GM12878 (cell line): ENCODE measurements around the gene CARD11. TPM values are rescaled to one million over a fixed set of nuclear protein-coding genes. Genes with fewer than 3 reads are reported as not detected.

ENCODE experiments used
- ATAC-seq: fragments of 200-7000 bp; cut with Tn5 transposase; 3 replicates; pipeline ENCODE4 v1.9.1; 2020; ENCODE audit warnings: mild to moderate bottlenecking, moderate library complexity
- BruUV-seq: library from RNA; stranded (reverse); fragments of 400-500 nt; replicated peaks from 2 replicates; lab custom pipeline; 2021; lab: Mats Ljungman, UMichigan
- CTCF ChIA-PET: fragments of 300-600 bp; sonication (Branson Sonifier 250); formaldehyde crosslinking; extraction: SDS; loops from one replicate; lab custom pipeline; 2021; ENCODE audit warnings: inconsistent platforms; lab: Yijun Ruan, JAX
- POLR2A ChIA-PET: fragments of 350-600 bp; formaldehyde crosslinking; extraction: SDS; loops from one replicate; lab custom pipeline; 2021; ENCODE audit warnings: inconsistent platforms; lab: Charles Lee
- RAD21 ChIA-PET: fragments of 300-600 bp; sonication (Branson Sonifier 250); formaldehyde crosslinking; loops from one replicate; lab custom pipeline; 2023; ENCODE audit warnings: antibody characterized with exemption; ENCODE audit not compliant: unreplicated experiment; lab: Charles Lee
- SMC1A ChIA-PET: fragments of 300-600 bp; sonication (Branson Sonifier 250); formaldehyde crosslinking; loops from one replicate; lab custom pipeline; 2023; ENCODE audit not compliant: unreplicated experiment, uncharacterized antibody; lab: Charles Lee
- DNase-seq: peaks from one replicate; pipeline ENCODE4 v3.0.0-alpha.2; 2011; ENCODE audit warnings: low read depth, low spot score
- FAIRE-seq: peaks from 3 replicates; lab custom pipeline; 2011; peaks lifted over from hg19 to GRCh38; lab: Jason Lieb, UNC
- H2AFZ ChIP-seq: 2 replicates; pipeline ENCODE4 v1.6.0; 2011; ENCODE audit warnings: low read depth, low read length, control low read depth; ENCODE audit not compliant: control insufficient read depth
- H3K27ac ChIP-seq: 2 replicates; pipeline ENCODE4 v1.5.1; 2011; ENCODE audit warnings: control low read depth; ENCODE audit not compliant: control insufficient read depth, insufficient read depth
- H3K27me3 ChIP-seq, 2 experiments: replicated peaks in 1 of 2; 2 replicates each; pipeline versions ENCODE4 v1.6.0 to v1.6.1; 2011; ENCODE audit warnings: low read length in 1 of 2; ENCODE audit not compliant: control insufficient read depth in 2 of 2, insufficient read depth in 2 of 2
- H3K36me3 ChIP-seq, 2 experiments: 2 replicates each; pipeline ENCODE4 v1.5.1; 2011; ENCODE audit warnings: low read length in 1 of 2; ENCODE audit not compliant: control insufficient read depth in 2 of 2, insufficient read depth in 2 of 2
- H3K4me1 ChIP-seq: 2 replicates; pipeline ENCODE4 v1.6.1; 2011; ENCODE audit warnings: mild to moderate bottlenecking, low read length, moderate library complexity, mixed read lengths; ENCODE audit not compliant: control insufficient read depth, insufficient read depth
- H3K4me2 ChIP-seq: 2 replicates; pipeline ENCODE4 v1.6.0; 2011; ENCODE audit warnings: control low read depth; ENCODE audit not compliant: control insufficient read depth, insufficient read depth
- H3K4me3 ChIP-seq: fragments of 200-600 bp; sonication (generic); 2 replicates; pipeline ENCODE4 v1.5.1; 2016
- H3K79me2 ChIP-seq: 2 replicates; pipeline ENCODE4 v1.6.0; 2011; ENCODE audit warnings: low read length; ENCODE audit not compliant: control insufficient read depth, insufficient read depth
- H3K9ac ChIP-seq: 2 replicates; pipeline ENCODE4 v1.8.0; 2011; ENCODE audit warnings: low read length, control low read depth, mixed read lengths; ENCODE audit not compliant: control insufficient read depth, insufficient read depth
- H3K9me3 ChIP-seq: replicated peaks from 3 replicates; pipeline ENCODE4 v1.5.1; 2011; ENCODE audit warnings: mild to moderate bottlenecking, low read length; ENCODE audit not compliant: control insufficient read depth, insufficient read depth
- H4K20me1 ChIP-seq: 2 replicates; pipeline ENCODE4 v1.6.0; 2011; ENCODE audit not compliant: control insufficient read depth, insufficient read depth
- CHD2 ChIP-seq: IDR thresholded peaks from 2 replicates; pipeline ENCODE4 v1.6.1; 2011; ENCODE audit warnings: low read depth, low read length, improper control_type of control experiment, borderline replicate concordance
- CTCF ChIP-seq, 3 experiments: IDR thresholded peaks in 2 of 3; conservative IDR thresholded peaks in 1 of 3; 2 replicates each; pipeline ENCODE4 v1.5.1; 2011; ENCODE audit warnings: low read depth in 3 of 3, low read length in 3 of 3, mild to moderate bottlenecking in 3 of 3, control low read depth in 2 of 3, moderate library complexity in 2 of 3, inconsistent platforms in 1 of 3, mixed read lengths in 1 of 3; ENCODE audit not compliant: control insufficient read depth in 2 of 3, insufficient read depth in 1 of 3; ENCODE audit errors: extremely low read depth in 1 of 3
- HDAC6 ChIP-seq: fragments of 200-600 bp; sonication (generic); IDR thresholded peaks from one replicate; pipeline ENCODE4 v1.8.0; 2017; ENCODE audit warnings: antibody characterized with exemption; ENCODE audit not compliant: unreplicated experiment
- HDGF ChIP-seq: fragments of 450-650 bp; IDR thresholded peaks from 2 replicates; pipeline ENCODE4 v1.6.1; 2016; ENCODE audit warnings: antibody characterized with exemption
- MYB ChIP-seq: fragments of 150-350 bp; IDR thresholded peaks from 2 replicates; pipeline ENCODE4 v1.6.1; 2014; ENCODE audit warnings: mild to moderate bottlenecking, low read depth, low read length, borderline replicate concordance
- NBN ChIP-seq: fragments of 450-650 bp; IDR thresholded peaks from 2 replicates; pipeline ENCODE4 v1.6.1; 2016
- PAX8 ChIP-seq: fragments of 450-650 bp; IDR thresholded peaks from 2 replicates; pipeline ENCODE4 v1.6.1; 2017; ENCODE audit warnings: mild to moderate bottlenecking, moderate library complexity
- RAD21 ChIP-seq: IDR thresholded peaks from 2 replicates; pipeline ENCODE4 v1.6.1; 2011; ENCODE audit warnings: mild to moderate bottlenecking, low read depth, low read length, moderate library complexity; ENCODE audit not compliant: insufficient read depth
- RUNX3 ChIP-seq: IDR thresholded peaks from 2 replicates; pipeline ENCODE4 v1.6.1; 2012; ENCODE audit warnings: low read length, inconsistent platforms
- SMARCA5 ChIP-seq: fragments of 450-650 bp; IDR thresholded peaks from 2 replicates; pipeline ENCODE4 v1.6.1; 2017; ENCODE audit warnings: mild to moderate bottlenecking
- SMC3 ChIP-seq: IDR thresholded peaks from 2 replicates; pipeline ENCODE4 v1.6.1; 2011; ENCODE audit warnings: low read length, improper control_type of control experiment, borderline replicate concordance
- SRF ChIP-seq, 2 experiments: IDR thresholded peaks; 2 replicates each; pipeline ENCODE4 v1.6.1; 2011; ENCODE audit warnings: low read depth in 2 of 2, low read length in 2 of 2, mild to moderate bottlenecking in 1 of 2, moderate library complexity in 1 of 2
- YY1 ChIP-seq: IDR thresholded peaks from 2 replicates; pipeline ENCODE4 v1.6.1; 2011; ENCODE audit warnings: low read depth, mild to moderate bottlenecking, low read length
- ZNF24 ChIP-seq: fragments of 450-650 bp; IDR thresholded peaks from 2 replicates; pipeline ENCODE4 v1.6.1; 2017; ENCODE audit warnings: antibody characterized with exemption, mild to moderate bottlenecking
- WGBS: methylation state at CpG from one replicate; pipeline ENCODE4 v1.1.6; 2016; ENCODE audit warnings: low lambda C conversion rate; ENCODE audit not compliant: insufficient replicate concordance, insufficient coverage; ENCODE audit errors: missing lambda C conversion rate; 5-methylcytosine and 5-hydroxymethylcytosine counted together
- in situ Hi-C: fragments of 300-500 bp; cut with MboI; formaldehyde crosslinking; loops from 9 replicates; pipeline ENCODE4 v1.14.3; 2018; ENCODE audit warnings: mixed read lengths
- intact Hi-C: fragments of 100-400 bp; cut with micrococcal nuclease; formaldehyde crosslinking; loops from one replicate; pipeline ENCODE4 v1.14.2; 2022; ENCODE audit not compliant: unreplicated experiment
- polyA plus RNA-seq, 11 experiments: library from polyadenylated mRNA; depleted of rRNA in 4 of 11; unstranded in 6 of 11; stranded (reverse) in 5 of 11; fragments of >200 nt; fragmentation: Nextera tagmentation in 4 of 11; fragmentation: Illumina TruSeq in 1 of 11; extraction: Ambion mirVana in 4 of 11; extraction: Trizol in 1 of 11; gene quantifications; 1 replicate in 1 of 11; 2 replicates in 10 of 11; pipeline versions ENCODE4 v1.2.1 to v1.2.3, GENCODE V29; 2011 to 2016; ENCODE audit warnings: inconsistent platforms in 2 of 11, missing spikeins in 2 of 11, low read depth in 1 of 11
- total RNA-seq, 4 experiments: library from RNA; depleted of rRNA in 3 of 4; stranded (reverse); fragments of >200 nt in 3 of 4; fragmentation: Illumina TruSeq in 1 of 4; extraction: Trizol in 1 of 4; gene quantifications; 2 replicates each; pipeline versions ENCODE4 v1.2.1 to v1.2.3, GENCODE V29; 2013 to 2021

CARD11 gene
- total and polyA plus RNA-seq, 10 of the 15 experiments (the other 5 are each of a cell fraction or from before 2014, with no cell fraction given) = 0.27 to 72.0 (median 28.4) TPM

- H3K9ac ChIP-seq = no peak overlapping the region
- no peaks in the 10 kb centered on the region for H3K36me3 ChIP-seq
- ChIA-PET RAD21 (interaction anchor here (0.5 to 2.5 kb wide), 15 partner anchors 14 to 808 kb away, joined by 3 to 9 read pairs (median 4); no protein-coding TSS in a partner anchor), SMC1A (interaction anchor here (0.5 to 2.1 kb wide), 22 partner anchors 12 to 336 kb away, joined by 3 to 7 read pairs (median 3); no protein-coding TSS in a partner anchor), POLR2A (interaction anchor here (0.7 to 1.4 kb wide), 5 partner anchors 9 to 289 kb away, joined by 3 to 5 read pairs (median 3); no protein-coding TSS in a partner anchor), CTCF (interaction anchor here (0.6 to 4.9 kb wide), 45 partner anchors 10 to 1033 kb away, joined by 3 to 48 read pairs (median 4); no protein-coding TSS in a partner anchor)
- H2AFZ ChIP-seq = no peak overlapping the region
- TF ChIP-seq ZNF24 (peak; percentile 66; the same call in 1 of the 2 replicates), SMARCA5 (peak; percentile 45; the same call in 1 of the 2 replicates), PAX8 (no peak), SRF (IDR thresholded peaks at IDR 0.05; ENCODE audit: low read depth in 2 of 2, low read length in 2 of 2) (0 out of 4 replicates have a peak, but pooled peaks of 1 of the 2 experiments have one; percentile 32), YY1 (0 out of 2 replicates have a peak, but pooled peaks have one; percentile 55), MYB (no peak), CHD2 (no peak), HDGF (peak; percentile 59; the same call in 1 of the 2 replicates), NBN (0 out of 2 replicates have a peak, but pooled peaks have one; percentile 29), HDAC6 (no peak), RAD21 (peak; percentile 92), SMC3 (peak; percentile 73; the same call in 1 of the 2 replicates), CTCF (IDR thresholded peaks at IDR 0.05 in 2 of 3, conservative IDR thresholded peaks at IDR 0.05 in 1 of 3; ENCODE audit: control insufficient read depth in 2 of 3, extremely low read depth in 1 of 3, insufficient read depth in 1 of 3, low read depth in 3 of 3, low read length in 3 of 3) (peak; percentile 83 to 92 (median 90)), RUNX3 (peak; percentile 47; the same call in 1 of the 2 replicates)
- H3K4me2 ChIP-seq = no peak overlapping the region
- 36% methylated on average over 17 of the region's 17 CpGs for WGBS
- H3K27me3 ChIP-seq = no peaks in the 10 kb centered on the region
- intact Hi-C loops (loop anchor here (1.0 to 5.0 kb wide), 3 partner anchors 176 to 1032 kb away; no protein-coding TSS in a partner anchor), in situ Hi-C loops (loop anchor here (10.0 kb wide), 1 partner anchor 1030 kb away; no protein-coding TSS in a partner anchor)
- H3K27ac ChIP-seq = no peak overlapping the region
- no peak overlapping the region for H3K4me3 ChIP-seq
- H4K20me1 ChIP-seq = no peaks in the 10 kb centered on the region
- no TSS peak for BruUV-seq
- DNase-seq = no peak
- no peaks in the 10 kb centered on the region for H3K79me2 ChIP-seq
- peak; percentile 87 for FAIRE-seq
- peaks cover 24% of the 10 kb centered on the region for H3K4me1 ChIP-seq
- H3K9me3 ChIP-seq = no peaks in the 10 kb centered on the region
- peak; percentile 50 for ATAC-seq
These were observed 178.5 kb downstream of the CARD11 start for GRCh38 chr7:2864999-2865670.
